GM23338 (cell line): ENCODE results near the gene BARX2.

Experiments
- CREB1 ChIP-seq: fragments of 250-450 bp; sonication (Bioruptor Pico); IDR thresholded peaks from 2 replicates; pipeline ENCODE4 v1.5.0; 2020; ENCODE audit warnings: low read depth, mild to moderate bottlenecking, moderate library complexity
- CTCF ChIP-seq, 2 experiments: fragments of 200-600 bp in 1 of 2; sonication (generic) in 1 of 2; conservative IDR thresholded peaks; 2 replicates each; pipeline versions ENCODE4 v1.5.1 to v1.6.1; 2016 to 2017; ENCODE audit warnings: antibody characterized with exemption in 2 of 2, low read depth in 2 of 2, mild to moderate bottlenecking in 2 of 2, moderate library complexity in 1 of 2
- EZH2 ChIP-seq: fragments of 200-600 bp; sonication (generic); IDR thresholded peaks from one replicate; pipeline ENCODE4 v1.8.0; 2017; ENCODE audit warnings: antibody characterized with exemption, mild to moderate bottlenecking, low read depth; ENCODE audit not compliant: unreplicated experiment
- POLR2AphosphoS5 ChIP-seq: IDR thresholded peaks from 2 replicates; pipeline ENCODE4 v1.6.1; 2016; ENCODE audit warnings: antibody characterized with exemption, low read depth
- REST ChIP-seq: IDR thresholded peaks from one replicate; pipeline ENCODE4 v1.6.1; 2018; ENCODE audit warnings: antibody characterized with exemption; ENCODE audit not compliant: unreplicated experiment

- TF ChIP-seq REST (no peak), CTCF (conservative IDR thresholded peaks at IDR 0.05; ENCODE audit: low read depth in 2 of 2) (no peak), CREB1 (CRISPR knock-in tag) (no peak), EZH2 (no peak), POLR2AphosphoS5 (no peak)
Observed at GRCh38 chr11:129453293-129453721, 77.7 kb downstream of the BARX2 start.
